Loucy (cell line): Measurements from ENCODE around the gene PPFIBP1.

Source experiments
- CTCF ChIP-seq: fragments of 200-600 bp; sonication (generic); conservative IDR thresholded peaks from 2 replicates; pipeline ENCODE4 v1.5.1; 2014; ENCODE audit warnings: mild to moderate bottlenecking, antibody characterized with exemption, low read length
- EZH2phosphoT487 ChIP-seq: fragments of 200-600 bp; IDR thresholded peaks from 2 replicates; pipeline ENCODE4 v1.6.1; 2018; ENCODE audit warnings: antibody characterized with exemption, mild to moderate bottlenecking, moderate library complexity, borderline replicate concordance

- TF ChIP-seq CTCF (no peak), EZH2phosphoT487 (no peak)
These were observed 64.8 kb downstream of the PPFIBP1 start for GRCh38 chr12:27588776-27589175.
